Measurements from ENCODE around the gene SLC5A3.

- TF ChIP-seq CTCF (IDR thresholded peaks at IDR 0.05; ENCODE audit: borderline replicate concordance, extremely low read depth, low read length, poor library complexity, severe bottlenecking) (no peak), EZH2 (IDR thresholded peaks at IDR 0.05; ENCODE audit: borderline replicate concordance, low read depth, low read length, severe bottlenecking) (no peak)
Observed at GRCh38 chr21:34065027-34065426, 8.4 kb upstream of the SLC5A3 start.

Data from DND-41 (cell line).